Measurements from ENCODE around the gene ITIH4. TPM values are rescaled to one million over a fixed set of nuclear protein-coding genes. Genes with fewer than 3 reads are reported as not detected.

Gene ITIH4
- total and polyA plus RNA-seq, 2 donors (not counting 1 experiment from before 2014, with no cell fraction given) = 21.5 to 38.5 TPM

GRCh38 chr3:52777959-52778805, 52.3 kb downstream of the ITIH4 start:
- ChIA-PET POLR2A (interaction anchor here (1.9 kb wide), 1 partner anchor 7 kb away, joined by 15 read pairs; the partner anchor contains the start of gene NEK4), CTCF (no interaction called here)
- Mint-ChIP-seq H3K4me3 (no peak overlapping the region), H3K4me1 (peaks cover 14% of the 10 kb centered on the region), H3K27ac (peak overlapping the region; percentile 6), H3K27me3 (no peaks in the 10 kb centered on the region), H3K9me3 (ENCODE audit: insufficient read depth) (no peaks in the 10 kb centered on the region)
- Histone ChIP-seq H3K4me1 (ENCODE audit: control insufficient read depth in 2 of 2, insufficient read depth in 2 of 2, low read length in 2 of 2) (peaks cover 14 to 19% of the 10 kb centered on the region in 2 donors), H3K4me2 (replicated peaks; ENCODE audit: low read depth, low read length, poor library complexity, severe bottlenecking) (no peak overlapping the region), H2AFZ (ENCODE audit: insufficient read depth, low read depth, low read length, poor library complexity, severe bottlenecking) (peak overlapping the region; percentile 56), H3K9ac (ENCODE audit: low read length) (no peak overlapping the region), H3K27ac (ENCODE audit: low read length in 2 of 2) (no peak overlapping the region), H3K79me2 (ENCODE audit: control insufficient read depth, insufficient read depth, low read length) (no peaks in the 10 kb centered on the region), H4K20me1 (ENCODE audit: control insufficient read depth, insufficient read depth, low read length, poor library complexity, severe bottlenecking) (no peaks in the 10 kb centered on the region), H3K4me3 (ENCODE audit: control extremely low read depth in 1 of 5, extremely low read depth in 1 of 5, insufficient read depth in 1 of 5, low read depth in 2 of 5, low read length in 4 of 5) (no peak overlapping the region), H3K36me3 (replicated peaks in 1 of 2; ENCODE audit: control extremely low read depth in 1 of 2, control insufficient read depth in 1 of 2, extremely low read depth in 1 of 2, insufficient read depth in 2 of 2, low read length in 1 of 2) (no peaks in the 10 kb centered on the region), H3K27me3 (replicated peaks in 1 of 4; ENCODE audit: control extremely low read depth in 1 of 4, control insufficient read depth in 3 of 4, insufficient read depth in 4 of 4, low read length in 3 of 4) (no peaks in the 10 kb centered on the region), H3K9me3 (ENCODE audit: control extremely low read depth in 1 of 3, control insufficient read depth in 2 of 3, insufficient read depth in 1 of 3, low read length in 2 of 3) (no peaks in the 10 kb centered on the region)
- no peak for ATAC-seq (ENCODE audit: low read depth)
- DNase-seq = no peak
- intact Hi-C loops (cut with micrococcal nuclease) = no loop called here
- WGBS (ENCODE audit: insufficient coverage) = 61% methylated on average over 15 of the region's 17 CpGs
- TF ChIP-seq CTCF (IDR thresholded peaks at IDR 0.05) (no peak), EZH2 (IDR thresholded peaks at IDR 0.05; ENCODE audit: borderline replicate concordance, insufficient read depth, low read depth, low read length, poor library complexity, severe bottlenecking) (no peak)

Measured in B cell (primary cell).